ENCODE data around the gene MYL12A.

The MYL12A gene

DNA sequence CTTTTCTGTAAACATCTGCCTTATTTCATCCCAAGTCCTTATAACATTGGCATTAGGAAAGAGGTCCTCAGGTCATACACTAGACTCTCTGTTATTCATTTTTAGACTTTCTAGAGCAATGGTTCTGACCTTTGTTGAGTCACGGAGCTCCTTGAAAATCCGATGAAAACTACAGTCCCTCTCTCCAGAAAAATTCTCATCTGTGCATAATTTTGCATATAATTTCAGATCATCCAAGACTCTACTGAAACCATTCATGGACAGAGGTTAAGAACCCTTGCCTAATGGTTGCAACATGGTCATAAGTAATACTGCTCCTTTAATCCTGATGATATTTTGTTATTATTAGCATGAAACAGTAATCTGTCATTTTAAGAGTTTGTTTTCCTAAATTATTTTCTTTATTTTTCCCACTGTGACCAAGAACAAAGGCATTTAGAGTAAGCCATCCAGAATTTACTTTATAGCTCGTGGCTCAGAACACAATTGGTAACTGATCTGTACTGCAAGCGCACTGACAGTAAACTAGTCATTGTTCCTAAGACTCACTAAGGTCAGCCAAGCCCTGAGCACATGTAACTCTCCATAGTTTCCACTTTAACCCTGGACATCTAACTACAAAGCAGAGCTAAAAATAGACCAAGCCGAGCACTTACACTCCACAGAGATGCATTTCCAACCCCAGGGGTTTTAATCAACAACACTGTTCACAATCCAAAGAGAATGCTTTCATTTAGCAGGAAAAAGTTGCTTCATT is 36.2 kb upstream of the MYL12A start:
- DNase-seq (ENCODE audit: low read depth): no peak
- no peak overlapping the region for H3K4me3 ChIP-seq (ENCODE audit: low read depth, low read length)
- TF ChIP-seq, protein P1, sequence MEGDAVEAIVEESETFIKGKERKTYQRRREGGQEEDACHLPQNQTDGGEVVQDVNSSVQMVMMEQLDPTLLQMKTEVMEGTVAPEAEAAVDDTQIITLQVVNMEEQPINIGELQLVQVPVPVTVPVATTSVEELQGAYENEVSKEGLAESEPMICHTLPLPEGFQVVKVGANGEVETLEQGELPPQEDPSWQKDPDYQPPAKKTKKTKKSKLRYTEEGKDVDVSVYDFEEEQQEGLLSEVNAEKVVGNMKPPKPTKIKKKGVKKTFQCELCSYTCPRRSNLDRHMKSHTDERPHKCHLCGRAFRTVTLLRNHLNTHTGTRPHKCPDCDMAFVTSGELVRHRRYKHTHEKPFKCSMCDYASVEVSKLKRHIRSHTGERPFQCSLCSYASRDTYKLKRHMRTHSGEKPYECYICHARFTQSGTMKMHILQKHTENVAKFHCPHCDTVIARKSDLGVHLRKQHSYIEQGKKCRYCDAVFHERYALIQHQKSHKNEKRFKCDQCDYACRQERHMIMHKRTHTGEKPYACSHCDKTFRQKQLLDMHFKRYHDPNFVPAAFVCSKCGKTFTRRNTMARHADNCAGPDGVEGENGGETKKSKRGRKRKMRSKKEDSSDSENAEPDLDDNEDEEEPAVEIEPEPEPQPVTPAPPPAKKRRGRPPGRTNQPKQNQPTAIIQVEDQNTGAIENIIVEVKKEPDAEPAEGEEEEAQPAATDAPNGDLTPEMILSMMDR (IDR thresholded peaks at IDR 0.05; ENCODE audit: low read depth, low read length, missing control alignments): no peak
- in situ Hi-C loops (cut with HindIII; ENCODE audit: low sequenced_read_pairs): no loop called here

DNA sequence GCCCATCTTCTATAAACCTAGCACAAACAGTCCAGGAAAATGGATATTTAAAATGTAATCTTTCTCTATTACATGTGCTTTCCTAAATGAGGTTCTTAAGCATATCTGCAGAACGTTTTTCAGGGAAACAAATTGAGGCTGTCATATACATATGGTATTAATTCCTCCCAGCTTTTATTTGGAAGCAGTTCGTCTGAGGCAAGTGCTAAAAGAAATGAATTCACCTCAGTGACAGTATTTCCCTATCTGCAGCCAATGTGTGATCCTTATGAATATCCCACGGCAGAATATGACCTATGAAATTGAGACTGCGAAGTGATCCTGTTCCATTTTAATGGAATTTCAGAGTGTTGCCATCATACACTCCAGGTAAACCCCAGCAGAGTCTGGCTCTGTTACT is 34.9 kb upstream of the MYL12A start:
- no peak for DNase-seq (ENCODE audit: low read depth)
- in situ Hi-C loops (cut with HindIII; ENCODE audit: low sequenced_read_pairs): no loop called here
- TF ChIP-seq, protein P1 (IDR thresholded peaks at IDR 0.05; ENCODE audit: low read depth, low read length, missing control alignments): no peak
- no peak overlapping the region for H3K4me3 ChIP-seq (ENCODE audit: low read depth, low read length)

- H3K4me3 ChIP-seq (ENCODE audit: low read depth, low read length): no peak overlapping the region
- in situ Hi-C loops (cut with HindIII; ENCODE audit: low sequenced_read_pairs): no loop called here
- TF ChIP-seq, protein P1 (IDR thresholded peaks at IDR 0.05; ENCODE audit: low read depth, low read length, missing control alignments): no peak
- no peak for DNase-seq (ENCODE audit: low read depth)
Measured at GRCh38 chr18:3213300-3214059, 34.1 kb upstream of the MYL12A start.

DNA sequence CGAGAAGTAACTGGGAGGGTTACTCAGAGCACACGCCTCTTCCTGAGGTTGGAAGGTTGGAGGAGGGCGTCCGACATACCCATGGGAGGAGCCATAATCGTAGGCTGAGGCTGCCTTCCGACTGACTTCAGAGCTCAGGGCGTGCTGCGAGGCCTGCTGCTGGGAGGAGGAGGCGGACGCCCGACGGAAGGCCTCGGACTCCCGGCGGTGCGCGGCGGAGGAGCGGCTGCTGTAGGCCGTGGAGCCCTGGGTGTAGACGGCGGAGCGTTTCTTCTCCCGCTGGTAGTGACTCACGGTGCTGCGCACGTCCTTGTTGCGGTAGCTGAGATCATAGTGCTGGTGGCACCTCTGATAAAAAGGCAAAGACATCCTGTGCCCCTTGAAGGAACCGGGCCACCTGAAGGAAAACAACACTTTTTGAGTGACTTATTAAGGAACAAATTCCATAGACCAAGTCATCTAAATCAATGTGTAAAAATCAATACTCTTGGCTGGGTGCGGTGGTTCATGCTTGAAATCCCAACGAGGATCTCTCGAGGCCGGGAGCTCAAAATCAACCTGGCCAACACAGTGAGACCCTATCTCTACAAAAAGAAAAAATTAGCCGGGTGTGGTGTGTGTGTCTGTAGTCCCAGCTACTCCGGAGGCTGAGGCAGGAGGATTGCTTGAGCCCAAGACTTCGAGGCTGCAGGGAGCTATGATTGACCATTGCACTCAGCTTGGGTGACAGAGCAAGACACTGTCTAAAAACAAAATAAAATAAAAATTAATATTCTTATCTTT is 32.6 kb upstream of the MYL12A start:
- TF ChIP-seq, protein P1 (IDR thresholded peaks at IDR 0.05; ENCODE audit: low read depth, low read length, missing control alignments): no peak
- DNase-seq (ENCODE audit: low read depth): no peak
- H3K4me3 ChIP-seq (ENCODE audit: low read depth, low read length): no peak overlapping the region
- in situ Hi-C loops (cut with HindIII; ENCODE audit: low sequenced_read_pairs): no loop called here

GRCh38 chr18:3216987-3217386 is 30.6 kb upstream of the MYL12A start:
- TF ChIP-seq, protein P1 (IDR thresholded peaks at IDR 0.05; ENCODE audit: low read depth, low read length, missing control alignments): no peak
- DNase-seq (ENCODE audit: low read depth): no peak
- in situ Hi-C loops (cut with HindIII; ENCODE audit: low sequenced_read_pairs): no loop called here
- no peak overlapping the region for H3K4me3 ChIP-seq (ENCODE audit: low read depth, low read length)

GRCh38 chr18:3217948-3218647 is 29.5 kb upstream of the MYL12A start:
- TF ChIP-seq, protein P1 (IDR thresholded peaks at IDR 0.05; ENCODE audit: low read depth, low read length, missing control alignments): no peak
- H3K4me3 ChIP-seq (ENCODE audit: low read depth, low read length): no peak overlapping the region
- in situ Hi-C loops (cut with HindIII; ENCODE audit: low sequenced_read_pairs): no loop called here
- DNase-seq (ENCODE audit: low read depth): no peak
